PC-3 (cell line): ENCODE results near the gene BPI.

Experiments
- CTCF ChIP-seq: fragments of 300-600 bp; sonication (generic); conservative IDR thresholded peaks from 2 replicates; pipeline ENCODE4 v1.5.1; 2017; ENCODE audit warnings: antibody characterized with exemption, low read depth, mild to moderate bottlenecking, low read length
- EZH2 ChIP-seq: fragments of 300-600 bp; sonication (generic); IDR thresholded peaks from one replicate; pipeline ENCODE4 v1.6.1; 2017; ENCODE audit warnings: antibody characterized with exemption, mild to moderate bottlenecking, low read length; ENCODE audit not compliant: unreplicated experiment
- EZH2phosphoT487 ChIP-seq: fragments of 300-600 bp; sonication (generic); IDR thresholded peaks from 2 replicates; pipeline ENCODE4 v1.6.1; 2018; ENCODE audit warnings: mild to moderate bottlenecking, antibody characterized with exemption, low read length, borderline replicate concordance

- TF ChIP-seq EZH2 = no peak
- TF ChIP-seq CTCF = no peak
- TF ChIP-seq EZH2phosphoT487 = no peak
Measured at GRCh38 chr20:38330638-38331037, 26.7 kb downstream of the BPI start.
